Mesenchymal stem cell (in vitro differentiated cells and primary cell): ENCODE measurements around the gene ITGB5.
A peak's percentile ranks its signal among the peaks of the same experiment; 100 is the strongest.

ENCODE experiments used
- DNase-seq: peaks from one replicate; pipeline ENCODE4 v3.0.0-alpha.2; 2013
- H2AFZ ChIP-seq: one replicate; pipeline ENCODE4 v1.6.1; 2013; ENCODE audit warnings: low read depth, mild to moderate bottlenecking, control low read depth, inconsistent platforms, low read length, moderate library complexity
- H2AK5ac ChIP-seq: 2 replicates; pipeline ENCODE4 v1.6.1; 2013; ENCODE audit warnings: low read length, moderate library complexity, mild to moderate bottlenecking, inconsistent platforms; ENCODE audit not compliant: severe bottlenecking
- H2BK120ac ChIP-seq: one replicate; pipeline ENCODE4 v1.6.1; 2013; ENCODE audit warnings: low read depth, mild to moderate bottlenecking, inconsistent platforms, low read length, moderate library complexity
- H2BK12ac ChIP-seq, 2 experiments: one replicate each; pipeline ENCODE4 v1.6.1; 2013; ENCODE audit warnings: inconsistent platforms in 2 of 2, low read length in 2 of 2, mild to moderate bottlenecking in 2 of 2, moderate library complexity in 2 of 2, control low read depth in 1 of 2
- H2BK15ac ChIP-seq: one replicate; pipeline ENCODE4 v1.6.1; 2013; ENCODE audit warnings: mild to moderate bottlenecking, low read depth, inconsistent platforms; ENCODE audit not compliant: poor library complexity, severe bottlenecking
- H2BK5ac ChIP-seq: 2 replicates; pipeline ENCODE4 v1.6.1; 2013; ENCODE audit warnings: low read depth, mild to moderate bottlenecking, low read length, control low read depth, inconsistent platforms; ENCODE audit not compliant: poor library complexity, severe bottlenecking
- H3K14ac ChIP-seq, 2 experiments: one replicate each; pipeline ENCODE4 v1.6.1; 2013; ENCODE audit warnings: inconsistent platforms in 2 of 2, low read length in 2 of 2, control low read depth in 1 of 2, mild to moderate bottlenecking in 1 of 2, moderate library complexity in 1 of 2
- H3K18ac ChIP-seq, 2 experiments: one replicate each; pipeline ENCODE4 v1.6.1; 2013; ENCODE audit warnings: inconsistent platforms in 2 of 2, low read length in 2 of 2, control low read depth in 1 of 2, low read depth in 1 of 2, mild to moderate bottlenecking in 1 of 2
- H3K23ac ChIP-seq, 2 experiments: one replicate each; pipeline ENCODE4 v1.6.1; 2013; ENCODE audit warnings: inconsistent platforms in 2 of 2, low read length in 2 of 2, mild to moderate bottlenecking in 2 of 2, moderate library complexity in 2 of 2, control low read depth in 1 of 2
- H3K27ac ChIP-seq: 2 replicates; pipeline ENCODE4 v1.5.1; 2013; ENCODE audit warnings: mild to moderate bottlenecking, moderate library complexity, low read length, control low read depth, inconsistent platforms; ENCODE audit not compliant: poor library complexity, severe bottlenecking
- H3K27me3 ChIP-seq, 2 experiments: 2 replicates each; pipeline versions ENCODE4 v1.6.1 to v1.7.0; 2013; ENCODE audit warnings: low read length in 2 of 2, mild to moderate bottlenecking in 2 of 2, moderate library complexity in 2 of 2, control low read depth in 1 of 2, inconsistent platforms in 1 of 2; ENCODE audit not compliant: control insufficient read depth in 1 of 2, insufficient read depth in 1 of 2
- H3K36me3 ChIP-seq, 2 experiments: 2 replicates each; pipeline versions ENCODE4 v1.6.1 to v1.7.0; 2013; ENCODE audit warnings: low read length in 2 of 2, control low read depth in 1 of 2, inconsistent platforms in 1 of 2, low read depth in 1 of 2, mild to moderate bottlenecking in 1 of 2; ENCODE audit not compliant: insufficient read depth in 2 of 2, control insufficient read depth in 1 of 2
- H3K4ac ChIP-seq, 2 experiments: one replicate each; pipeline ENCODE4 v1.6.1; 2013; ENCODE audit warnings: inconsistent platforms in 2 of 2, low read length in 2 of 2, mild to moderate bottlenecking in 2 of 2, moderate library complexity in 2 of 2, control low read depth in 1 of 2, low read depth in 1 of 2
- H3K4me1 ChIP-seq: 2 replicates; pipeline ENCODE4 v1.6.1; 2013; ENCODE audit warnings: low read depth, low read length, control low read depth; ENCODE audit not compliant: control insufficient read depth, insufficient read depth
- H3K4me2 ChIP-seq: 2 replicates; pipeline ENCODE4 v1.6.1; 2013; ENCODE audit warnings: low read length, mild to moderate bottlenecking, inconsistent platforms; ENCODE audit not compliant: poor library complexity, severe bottlenecking
- H3K4me3 ChIP-seq, 2 experiments: 2 replicates each; pipeline versions ENCODE4 v1.5.1 to v1.7.0; 2013; ENCODE audit warnings: low read length in 2 of 2, mild to moderate bottlenecking in 2 of 2, control low read depth in 1 of 2, low read depth in 1 of 2; ENCODE audit not compliant: insufficient read depth in 1 of 2
- H3K79me1 ChIP-seq: replicated peaks from 2 replicates; pipeline ENCODE4 v1.6.1; 2013; ENCODE audit warnings: mild to moderate bottlenecking, control low read depth, low read length, inconsistent platforms; ENCODE audit not compliant: poor library complexity, severe bottlenecking
- H3K9ac ChIP-seq: 2 replicates; pipeline ENCODE4 v1.7.0; 2013; ENCODE audit warnings: mild to moderate bottlenecking, low read length, moderate library complexity
- H3K9me3 ChIP-seq: 2 replicates; pipeline ENCODE4 v1.7.0; 2013; ENCODE audit warnings: mild to moderate bottlenecking, low read length; ENCODE audit not compliant: control insufficient read depth
- H4K8ac ChIP-seq: one replicate; pipeline ENCODE4 v1.6.1; 2013; ENCODE audit warnings: inconsistent platforms, mild to moderate bottlenecking, low read length, moderate library complexity
- H4K91ac ChIP-seq: one replicate; pipeline ENCODE4 v1.6.1; 2013; ENCODE audit warnings: mild to moderate bottlenecking, low read length, inconsistent platforms
- WGBS: methylation state at CpG from one replicate; pipeline ENCODE4 v1.1.7; 2013; ENCODE audit warnings: mixed read lengths; 5-methylcytosine and 5-hydroxymethylcytosine counted together

The ITGB5 gene

DNA sequence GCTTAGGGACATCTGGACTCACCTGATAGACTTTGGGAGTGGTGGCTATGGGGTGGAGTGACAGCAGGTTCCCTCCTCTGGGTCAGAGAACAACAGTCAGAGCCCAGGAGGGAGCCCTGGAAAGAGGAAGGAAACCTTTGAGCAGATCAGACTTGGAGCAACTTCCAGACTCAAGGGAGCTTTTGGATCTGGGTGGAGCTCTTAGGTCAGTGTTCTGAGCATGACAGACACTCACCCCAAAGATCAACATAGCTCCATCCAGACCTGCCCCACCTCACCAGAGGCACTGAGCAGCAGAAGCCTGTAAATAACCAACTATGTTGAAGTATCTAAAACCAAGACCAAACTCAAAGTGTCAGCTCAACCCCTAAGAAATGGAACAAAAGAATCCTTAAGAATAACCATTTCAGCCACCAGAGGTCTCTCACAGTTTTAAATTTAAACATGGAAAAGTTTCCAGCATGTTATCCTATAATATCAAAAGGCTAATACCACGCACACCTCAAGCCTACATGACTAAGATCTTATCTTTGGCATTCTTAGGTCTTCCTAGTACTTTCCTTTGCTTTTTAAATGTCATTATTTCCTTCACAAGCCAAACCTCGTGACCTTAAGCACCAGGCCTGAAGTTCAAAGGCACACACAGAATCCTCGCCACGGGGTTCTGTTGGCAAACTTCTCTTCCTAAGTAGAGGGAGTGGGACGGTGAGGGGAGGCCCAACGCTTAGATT, 100.5 kb downstream of the ITGB5 start:
- Histone ChIP-seq H3K23ac (no peak overlapping the region), H2BK12ac (peak overlapping the region; percentile 69 to 86), H3K36me3 (peaks cover 4 to 30% of the 10 kb centered on the region in 2 experiments), H4K91ac (peak overlapping the region; percentile 86), H3K4ac (peak overlapping the region; percentile 38 to 84), H2BK15ac (no peak overlapping the region), H3K18ac (peak overlapping the region; percentile 28 to 89), H3K79me1 (peaks cover 18% of the 10 kb centered on the region), H3K4me1 (peaks cover 17% of the 10 kb centered on the region), H3K9ac (peak overlapping the region; percentile 78), H3K27me3 (no peaks in the 10 kb centered on the region), H3K4me3 (no peak overlapping the region), H2BK5ac (no peak overlapping the region), H3K14ac (no peak overlapping the region), H3K9me3 (no peaks in the 10 kb centered on the region), H3K27ac (peak overlapping the region; percentile 12), H2BK120ac (peak overlapping the region; percentile 92), H2AK5ac (peak overlapping the region; percentile 100), H2AFZ (no peak overlapping the region), H4K8ac (peak overlapping the region; percentile 67), H3K4me2 (no peak overlapping the region)
- WGBS: 86% methylated on average over 6 of the region's 6 CpGs
- peak; percentile 56 for DNase-seq

DNA sequence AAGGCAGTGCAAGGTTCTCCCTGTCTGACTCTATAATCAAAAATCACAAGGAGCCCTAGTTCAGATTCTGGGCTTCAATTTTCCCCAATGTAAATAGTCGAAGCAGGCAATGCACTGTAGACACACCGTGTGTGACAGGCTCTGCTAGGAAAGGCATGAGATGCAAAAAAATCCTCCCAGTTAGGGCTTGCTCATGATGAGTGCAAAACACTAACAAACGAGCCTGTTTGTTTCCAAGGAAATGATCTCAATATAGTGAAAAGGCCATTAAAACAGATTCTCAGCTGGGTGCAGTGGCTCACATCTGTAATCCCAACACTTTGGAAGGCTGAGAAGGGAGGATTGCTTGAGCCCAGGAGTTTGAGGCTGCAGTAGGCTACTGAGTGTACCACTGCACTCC, 101.2 kb downstream of the ITGB5 start:
- H2BK12ac ChIP-seq: no peak overlapping the region
- peaks cover 16% of the 10 kb centered on the region for H3K4me1 ChIP-seq
- H3K79me1 ChIP-seq: peaks cover 23% of the 10 kb centered on the region
- H2BK120ac ChIP-seq: no peak overlapping the region
- no peak overlapping the region for H3K23ac ChIP-seq
- peaks cover 7 to 30% of the 10 kb centered on the region in 2 experiments for H3K36me3 ChIP-seq
- H3K4me2 ChIP-seq: no peak overlapping the region
- H3K27ac ChIP-seq: no peak overlapping the region
- WGBS: 58% methylated on average over 3 of the region's 3 CpGs
- H3K14ac ChIP-seq: no peak overlapping the region
- no peak overlapping the region for H2BK5ac ChIP-seq
- DNase-seq: peak; percentile 88
- H4K8ac ChIP-seq: no peak overlapping the region
- H2AK5ac ChIP-seq: peak overlapping the region; percentile 98
- no peak overlapping the region for H2AFZ ChIP-seq
- H3K9ac ChIP-seq: peak overlapping the region; percentile 78
- no peak overlapping the region for H3K4ac ChIP-seq
- no peak overlapping the region for H4K91ac ChIP-seq
- H3K18ac ChIP-seq: no peak overlapping the region
- H3K27me3 ChIP-seq: no peaks in the 10 kb centered on the region
- no peak overlapping the region for H3K4me3 ChIP-seq
- no peak overlapping the region for H2BK15ac ChIP-seq
- H3K9me3 ChIP-seq: no peaks in the 10 kb centered on the region

DNA sequence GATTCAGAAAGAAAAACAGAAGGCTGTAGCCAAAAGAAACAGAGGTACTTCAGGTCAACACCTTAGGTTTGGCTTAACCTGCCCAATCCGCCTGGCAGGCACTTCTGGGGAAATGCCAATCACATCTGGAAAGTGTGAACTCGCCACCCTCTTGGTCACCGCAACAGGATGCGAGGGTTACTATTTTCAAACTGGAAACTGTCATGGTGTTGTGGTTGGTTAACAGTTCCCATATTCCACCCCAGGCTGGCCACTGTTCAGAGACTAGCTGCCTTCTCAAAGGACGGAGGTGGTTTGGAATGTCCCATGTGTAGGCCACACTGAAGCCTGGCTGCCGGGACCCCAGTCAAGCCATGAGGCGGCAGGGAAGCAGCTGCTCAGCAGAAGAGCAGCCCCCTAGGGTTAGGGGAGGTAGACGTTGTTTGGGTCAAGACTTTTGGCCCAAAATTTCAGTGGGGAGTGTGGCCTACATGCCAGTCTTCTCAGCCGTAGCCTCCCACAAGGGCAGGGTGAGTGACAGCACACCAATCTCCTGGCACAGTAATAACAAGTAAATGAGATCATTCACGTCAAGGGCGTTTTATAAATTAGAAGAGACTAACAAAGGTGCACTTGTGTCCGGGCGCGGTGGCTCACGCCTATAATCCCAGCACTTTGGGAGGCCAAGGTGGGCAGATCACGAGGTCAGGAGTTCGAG, 102.3 kb downstream of the ITGB5 start:
- no peak overlapping the region for H3K23ac ChIP-seq
- H3K9me3 ChIP-seq: no peaks in the 10 kb centered on the region
- peak overlapping the region; percentile 72 for H2AK5ac ChIP-seq
- H3K4me3 ChIP-seq: no peak overlapping the region
- WGBS: 97% methylated on average over 17 of the region's 17 CpGs
- peak overlapping the region; percentile 7 for H4K8ac ChIP-seq
- peak overlapping the region; percentile 36 for H2BK120ac ChIP-seq
- no peak overlapping the region for H3K4ac ChIP-seq
- H3K14ac ChIP-seq: no peak overlapping the region
- peak overlapping the region; percentile 36 for H4K91ac ChIP-seq
- peak overlapping the region; percentile 60 for H2BK15ac ChIP-seq
- H2BK5ac ChIP-seq: no peak overlapping the region
- no peak for DNase-seq
- H3K27ac ChIP-seq: no peak overlapping the region
- H3K27me3 ChIP-seq: no peaks in the 10 kb centered on the region
- peak overlapping the region; percentile 38 to 86 for H3K18ac ChIP-seq
- H2BK12ac ChIP-seq: peak overlapping the region; percentile 34 to 59
- H3K4me1 ChIP-seq: peaks cover 27% of the 10 kb centered on the region
- H3K4me2 ChIP-seq: no peak overlapping the region
- no peak overlapping the region for H3K9ac ChIP-seq
- peaks cover 22% of the 10 kb centered on the region for H3K79me1 ChIP-seq
- H2AFZ ChIP-seq: no peak overlapping the region
- H3K36me3 ChIP-seq: peaks cover 7 to 30% of the 10 kb centered on the region in 2 experiments

DNA sequence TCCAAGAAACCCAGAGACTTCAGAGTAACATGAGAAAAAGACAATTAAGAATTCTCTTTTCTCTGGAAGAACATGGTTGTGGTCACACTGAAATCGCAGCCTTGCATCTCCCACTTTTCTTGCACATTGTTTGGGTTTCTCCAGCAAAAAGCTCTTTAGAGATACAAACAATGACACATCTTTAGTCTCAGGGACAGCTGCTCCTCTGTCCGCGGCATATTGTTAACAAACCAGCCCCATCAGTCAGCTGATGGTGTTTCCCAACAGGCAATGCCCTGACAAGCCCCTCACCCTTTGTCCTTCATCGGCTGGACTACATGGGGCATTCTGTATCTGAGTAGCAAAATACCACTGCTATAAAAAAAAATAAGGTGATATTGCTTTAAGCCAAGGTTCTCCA, 103.5 kb downstream of the ITGB5 start:
- WGBS: 19% methylated on average over 3 of the region's 4 CpGs
- Histone ChIP-seq H3K4me2 (no peak overlapping the region), H2BK5ac (no peak overlapping the region), H3K14ac (no peak overlapping the region), H3K9ac (no peak overlapping the region), H3K23ac (no peak overlapping the region), H4K91ac (no peak overlapping the region), H3K18ac (no peak overlapping the region), H2BK12ac (no peak overlapping the region), H2AK5ac (no peak overlapping the region), H4K8ac (no peak overlapping the region), H2AFZ (no peak overlapping the region), H2BK120ac (no peak overlapping the region), H3K4ac (no peak overlapping the region), H3K36me3 (peaks cover 14 to 36% of the 10 kb centered on the region in 2 experiments), H3K27ac (no peak overlapping the region), H3K9me3 (no peaks in the 10 kb centered on the region), H2BK15ac (no peak overlapping the region), H3K79me1 (peaks cover 29% of the 10 kb centered on the region), H3K27me3 (no peaks in the 10 kb centered on the region), H3K4me3 (no peak overlapping the region), H3K4me1 (peaks cover 37% of the 10 kb centered on the region)
- DNase-seq: peak; percentile 90
